GM12892 (cell line): Measurements from ENCODE around the gene AP1M2.

Experiments
- DNase-seq: peaks from one replicate; pipeline ENCODE4 v3.0.0; 2011; ENCODE audit not compliant: insufficient read length
- FAIRE-seq: peaks from 2 replicates; lab custom pipeline; 2011; peaks lifted over from hg19 to GRCh38; lab: Jason Lieb, UNC
- POLR2A ChIP-seq: IDR thresholded peaks from 2 replicates; pipeline ENCODE4 v1.6.1; 2011; ENCODE audit warnings: low read depth, low read length, control low read depth
- POLR2AphosphoS5 ChIP-seq: IDR thresholded peaks from 2 replicates; pipeline ENCODE4 v1.6.1; 2011; ENCODE audit warnings: low read depth, low read length, control low read depth
- TAF1 ChIP-seq: IDR thresholded peaks from 2 replicates; pipeline ENCODE4 v1.6.1; 2011; ENCODE audit warnings: low read depth, mild to moderate bottlenecking, control low read depth, low read length, borderline replicate concordance

The AP1M2 gene

DNA sequence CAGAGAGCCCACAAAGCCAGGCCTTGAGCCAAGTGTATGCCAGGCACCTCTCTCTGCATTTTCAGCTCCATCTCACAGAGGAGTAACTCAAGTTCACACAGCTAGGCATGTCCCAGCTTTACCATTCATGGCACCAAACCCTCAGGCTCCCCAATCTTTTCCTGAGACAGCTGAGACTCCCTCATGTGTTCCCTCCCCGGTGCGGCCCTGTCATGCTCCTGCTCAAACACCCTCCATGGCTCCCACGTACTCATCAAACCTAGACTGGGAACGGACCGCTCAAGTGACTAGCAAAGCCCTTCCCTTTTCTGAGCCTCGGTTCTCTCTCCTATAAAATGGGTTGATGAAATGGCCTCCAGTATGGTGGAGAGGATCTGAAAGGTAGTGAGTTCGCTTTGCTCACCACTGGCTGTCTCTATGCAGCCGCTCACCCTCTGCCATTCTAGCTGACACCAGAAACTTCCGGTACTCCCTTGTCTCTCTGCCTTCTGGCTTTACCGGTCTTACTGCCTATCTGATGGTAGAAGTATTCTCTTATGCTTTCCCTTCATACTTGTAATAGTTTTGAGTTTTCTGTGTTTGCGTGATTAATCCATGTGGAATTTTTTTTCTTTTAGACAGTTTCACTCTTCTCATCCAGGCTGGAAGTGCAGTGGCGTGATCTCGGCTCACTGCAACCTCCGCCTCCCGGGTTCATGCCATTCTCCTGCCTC lies 30.5 kb upstream of the AP1M2 start:
- DNase-seq, result no peak
- no peak for FAIRE-seq

DNA sequence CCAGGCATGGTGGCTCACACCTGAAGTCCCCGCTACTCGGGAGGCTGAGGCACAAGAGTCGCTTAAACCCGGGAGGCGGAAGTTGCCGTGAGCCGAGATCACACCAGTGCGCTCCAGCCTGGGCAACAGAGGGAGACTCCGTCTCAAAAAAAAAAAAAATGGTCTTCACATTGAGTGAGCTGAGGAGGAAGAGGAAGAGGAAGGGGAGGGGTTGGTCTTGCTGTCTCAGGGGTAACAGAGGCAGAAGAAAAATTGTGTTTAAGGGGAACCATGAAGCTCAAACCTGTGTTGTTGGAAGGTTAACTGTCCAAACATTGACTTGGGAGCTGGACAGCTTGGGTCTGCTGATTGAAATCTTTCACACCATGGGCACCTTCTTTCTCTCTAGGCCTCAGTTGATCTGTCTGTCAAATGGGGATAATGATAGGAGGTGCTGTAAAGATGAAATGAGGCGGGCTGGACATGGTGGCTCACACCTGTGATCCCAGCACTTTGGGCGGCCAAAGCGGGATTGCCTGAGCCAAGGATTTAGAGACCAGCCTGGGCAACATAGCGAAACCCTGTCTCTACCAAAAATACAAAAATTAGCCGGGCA lies 28.4 kb upstream of the AP1M2 start:
- no peak for FAIRE-seq
- TF ChIP-seq POLR2A (no peak), TAF1 (no peak), POLR2AphosphoS5 (no peak)
- no peak for DNase-seq

More for the DNA sequence above, 30.5 kb upstream of the AP1M2 start:
- no peak for TF ChIP-seq POLR2A

DNA sequence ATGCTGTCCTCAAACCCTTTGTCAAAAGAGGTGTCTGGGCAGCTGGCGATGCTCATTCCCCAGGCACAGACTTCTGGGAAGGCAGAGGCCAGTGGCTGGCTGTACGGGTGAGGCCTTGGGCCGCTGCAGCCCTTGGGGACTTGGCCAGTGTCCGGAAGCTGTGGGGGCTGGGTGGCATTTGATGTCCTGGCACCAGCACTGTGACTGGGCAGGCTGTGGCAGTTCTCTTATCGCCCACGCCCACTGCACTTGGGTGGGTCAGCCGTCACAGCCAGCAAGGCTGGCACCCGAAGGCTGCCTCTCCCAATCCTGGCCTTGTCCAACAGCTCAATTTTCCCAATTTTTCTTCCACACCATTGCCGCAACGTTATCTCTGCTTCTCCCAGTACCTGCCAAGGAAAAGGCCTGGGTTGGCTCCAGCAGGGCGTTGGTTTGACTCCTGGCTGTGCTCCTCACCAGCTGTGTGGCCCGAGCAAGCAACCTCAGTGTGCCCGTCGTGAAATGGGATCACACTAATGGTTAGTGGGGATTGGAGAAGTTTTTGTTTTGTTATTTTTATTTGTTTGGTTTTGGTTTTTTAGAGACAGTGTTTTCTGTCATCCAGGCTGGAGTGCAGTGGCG lies 25.5 kb upstream of the AP1M2 start:
- DNase-seq, result no peak
- TF ChIP-seq POLR2AphosphoS5 (no peak), POLR2A (no peak), TAF1 (no peak)
- no peak for FAIRE-seq

DNA sequence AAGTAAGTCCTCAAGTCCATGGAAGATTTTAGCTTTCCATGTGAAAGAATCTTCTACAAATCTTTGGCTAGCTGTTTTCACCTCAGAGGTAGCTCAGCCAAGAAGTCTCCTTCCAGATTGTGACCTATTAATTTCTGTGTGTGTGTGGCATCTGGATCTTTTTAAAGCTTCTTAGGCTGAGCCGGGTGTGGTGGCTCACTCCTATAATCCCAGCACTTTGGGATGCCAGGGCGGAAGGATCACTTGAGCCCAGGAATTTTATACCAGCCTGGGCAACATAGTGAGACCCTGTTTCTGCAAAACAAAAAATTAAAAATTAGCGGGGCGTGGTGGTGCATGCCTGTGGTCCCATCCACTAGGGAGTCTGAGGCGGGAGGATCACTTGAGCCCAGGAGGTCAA lies 24.8 kb upstream of the AP1M2 start:
- FAIRE-seq, result no peak
- DNase-seq, result no peak
- TF ChIP-seq POLR2AphosphoS5, result no peak
- TF ChIP-seq TAF1, result no peak
- no peak for TF ChIP-seq POLR2A

DNA sequence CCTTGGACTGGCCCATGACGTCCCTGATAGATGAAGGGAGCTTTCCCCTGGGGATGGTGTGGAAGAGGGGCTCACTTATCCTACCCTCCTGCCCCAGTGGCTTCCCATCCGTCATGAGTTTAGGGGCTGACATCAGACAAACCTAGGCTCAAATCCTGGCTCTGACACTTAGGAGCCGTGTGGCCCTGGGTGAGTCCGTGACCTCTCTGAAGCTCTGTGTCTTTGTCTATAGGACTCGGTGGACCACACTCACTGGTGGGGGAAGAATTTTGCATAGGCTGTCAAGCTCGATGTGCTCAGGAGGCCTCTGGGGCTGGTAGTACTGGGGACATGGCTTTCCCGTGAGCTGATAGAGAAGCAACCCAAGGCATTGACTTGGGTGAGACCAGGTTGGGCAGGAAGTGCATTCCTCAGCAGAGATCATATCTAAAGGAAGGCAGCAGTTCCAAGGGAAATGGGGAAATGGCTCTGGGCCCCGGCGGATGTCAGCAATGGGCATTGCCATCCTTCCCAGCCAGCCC lies 17.4 kb upstream of the AP1M2 start:
- no peak for TF ChIP-seq TAF1
- 0 out of 2 replicates have a peak, but pooled peaks have one; percentile 37 for TF ChIP-seq POLR2AphosphoS5
- no peak for TF ChIP-seq POLR2A
- peak; percentile 83 for FAIRE-seq
- DNase-seq, result peak; percentile 45

DNA sequence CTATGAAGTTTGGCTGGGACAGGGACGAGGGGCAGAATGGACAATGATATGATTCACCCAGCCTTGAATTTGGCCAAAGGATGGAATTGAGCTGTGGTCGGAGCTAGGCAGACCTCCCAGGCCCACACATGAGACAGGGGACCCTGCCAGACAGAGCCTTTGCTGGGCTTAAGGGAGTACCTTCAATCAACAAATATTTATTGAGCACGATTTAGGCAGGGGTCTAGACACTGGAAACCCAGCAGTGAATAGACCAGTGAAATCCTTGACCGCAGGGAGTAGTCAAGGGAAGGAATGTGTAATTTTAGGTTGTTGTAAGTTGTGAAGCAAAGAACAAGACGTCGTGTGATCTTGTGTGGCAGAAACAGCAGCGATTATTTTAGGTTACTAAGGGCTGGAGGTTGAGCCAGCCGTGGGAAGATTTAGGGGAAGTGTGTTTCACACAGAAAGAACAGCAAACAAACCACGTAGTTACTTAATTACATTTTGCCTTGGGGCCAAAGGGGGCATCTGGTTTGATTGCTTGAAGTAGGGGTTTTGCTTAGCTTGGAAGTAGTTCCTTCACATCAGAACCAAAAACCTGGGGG lies 16.9 kb upstream of the AP1M2 start:
- FAIRE-seq, result peak; percentile 89
- DNase-seq, result no peak
- no peak for TF ChIP-seq TAF1
- TF ChIP-seq POLR2A, result no peak
- TF ChIP-seq POLR2AphosphoS5, result 0 out of 2 replicates have a peak, but pooled peaks have one; percentile 36

DNA sequence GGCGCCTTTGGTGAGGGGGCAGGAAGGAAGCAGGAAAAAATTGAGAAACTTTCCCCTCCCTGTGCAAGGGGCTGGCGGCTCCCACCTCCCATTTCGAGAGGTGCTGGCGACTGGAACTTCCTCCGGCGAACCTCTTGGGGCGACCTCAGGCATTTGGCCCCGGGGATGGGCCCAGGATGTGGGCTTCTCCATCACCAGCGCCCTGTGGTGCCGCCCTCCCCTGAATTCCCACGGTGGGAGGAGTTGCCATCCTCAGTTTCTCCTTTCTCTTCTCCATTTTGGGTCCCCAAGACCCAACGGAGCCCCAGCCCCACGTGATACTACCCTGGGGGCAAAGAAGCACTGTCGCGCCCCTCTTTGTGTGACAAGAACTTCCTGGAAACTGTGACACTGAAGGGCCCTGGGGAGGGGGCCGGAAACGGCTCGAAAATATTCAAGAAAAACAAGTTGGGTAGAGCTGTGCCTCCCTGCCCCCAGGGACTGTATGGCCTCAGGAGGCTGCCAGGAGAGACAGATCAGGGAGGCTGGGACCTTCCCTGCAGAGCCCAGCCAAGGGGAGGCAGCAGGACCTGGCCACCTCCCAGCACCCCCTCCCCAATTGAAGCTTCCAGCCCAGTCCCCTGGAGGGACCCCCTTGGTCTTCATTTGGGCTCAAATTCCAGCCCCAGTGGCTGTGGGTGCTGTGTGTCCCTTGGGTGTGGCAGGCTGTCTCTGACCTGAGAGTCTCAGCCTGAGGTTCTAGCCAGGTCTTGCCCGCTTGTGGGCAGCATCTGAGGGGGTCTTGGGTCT lies 16.2 kb upstream of the AP1M2 start:
- DNase-seq (peak; percentile 46), FAIRE-seq (no peak)
- 0 out of 2 replicates have a peak, but pooled peaks have one; percentile 16 for TF ChIP-seq POLR2AphosphoS5
- peak; percentile 59; the same call in 1 of the 2 replicates for TF ChIP-seq POLR2A
- no peak for TF ChIP-seq TAF1

DNA sequence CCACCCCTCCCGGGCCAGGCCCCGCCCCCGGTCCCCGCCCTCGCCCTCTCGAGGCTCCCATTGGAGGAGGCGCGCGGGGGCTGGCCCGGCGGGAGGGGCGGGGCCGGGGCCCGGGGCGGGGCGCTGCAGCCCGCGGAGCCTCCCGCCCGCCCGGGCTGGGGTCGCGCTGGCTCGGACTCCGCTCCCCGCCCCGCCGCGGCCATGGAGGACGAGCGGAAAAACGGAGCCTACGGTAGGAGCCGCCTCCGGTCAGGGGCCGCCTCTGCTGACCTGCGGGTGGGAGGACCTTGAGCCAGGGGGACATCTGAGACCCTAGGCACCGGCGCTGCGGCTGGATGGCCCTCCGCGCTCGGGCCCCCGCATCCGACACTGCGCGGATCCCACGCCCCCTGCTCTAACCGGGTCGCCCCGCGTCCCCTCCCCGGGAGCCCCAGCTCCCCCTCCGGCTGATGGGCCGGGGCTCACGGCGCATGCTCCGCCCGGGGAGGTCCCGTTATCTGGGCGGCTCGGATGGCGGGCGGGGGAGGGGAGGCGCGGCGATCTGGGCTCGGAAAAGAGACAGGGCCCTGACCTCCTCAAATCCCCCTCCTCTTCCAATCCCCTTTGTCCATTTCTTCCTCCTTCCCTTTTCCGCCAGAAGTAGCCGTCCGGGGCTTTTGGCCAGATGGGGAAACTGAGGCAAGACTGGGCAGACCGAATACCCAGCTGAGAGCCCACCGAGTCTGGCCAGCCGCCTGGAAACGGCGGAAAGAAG lies 15.4 kb upstream of the AP1M2 start:
- 0 out of 2 replicates have a peak, but pooled peaks have one; percentile 21 for TF ChIP-seq TAF1
- no peak for TF ChIP-seq POLR2A
- TF ChIP-seq POLR2AphosphoS5, result 0 out of 2 replicates have a peak, but pooled peaks have one; percentile 23
- DNase-seq (peak; percentile 94), FAIRE-seq (peak; percentile 50)

DNA sequence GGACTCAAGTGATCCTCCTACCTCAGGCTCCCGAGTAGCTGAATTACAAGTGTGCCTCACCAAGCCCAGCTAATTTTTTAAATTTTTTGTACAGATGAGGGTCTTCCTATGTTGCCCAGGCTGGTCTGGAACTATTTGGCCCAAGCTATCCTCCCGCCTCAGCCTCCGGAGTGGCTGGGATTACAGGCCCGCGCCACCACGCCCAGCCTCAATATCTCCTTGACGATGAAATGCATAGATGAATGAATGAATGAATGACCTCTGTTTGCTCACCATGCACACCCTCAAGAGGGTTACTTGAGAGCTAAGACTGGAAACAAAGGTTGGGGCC lies 14.9 kb upstream of the AP1M2 start:
- TF ChIP-seq POLR2AphosphoS5, result no peak
- no peak for TF ChIP-seq POLR2A
- TF ChIP-seq TAF1, result no peak
- FAIRE-seq (peak; percentile 64), DNase-seq (no peak)

DNA sequence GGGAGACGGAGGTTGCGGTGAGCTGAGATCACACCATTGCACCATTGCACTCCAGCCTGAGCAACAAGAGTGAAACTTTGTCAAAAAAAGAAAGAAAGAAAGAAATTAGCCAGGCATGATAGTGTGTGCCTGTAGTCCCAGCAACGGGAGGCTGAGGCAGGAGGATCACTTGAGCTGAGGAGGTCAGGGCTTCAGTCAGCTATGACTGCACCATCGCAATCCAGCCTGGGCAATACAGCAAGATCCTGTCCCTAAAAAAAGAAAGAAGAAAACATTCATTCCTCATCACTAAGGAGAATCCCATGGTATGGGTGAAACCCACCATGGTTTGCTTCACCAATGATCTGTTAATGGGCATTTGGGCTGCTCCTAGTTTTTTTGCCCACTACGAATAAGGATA lies 13.0 kb upstream of the AP1M2 start:
- DNase-seq (no peak), FAIRE-seq (no peak)
- TF ChIP-seq TAF1, result no peak

DNA sequence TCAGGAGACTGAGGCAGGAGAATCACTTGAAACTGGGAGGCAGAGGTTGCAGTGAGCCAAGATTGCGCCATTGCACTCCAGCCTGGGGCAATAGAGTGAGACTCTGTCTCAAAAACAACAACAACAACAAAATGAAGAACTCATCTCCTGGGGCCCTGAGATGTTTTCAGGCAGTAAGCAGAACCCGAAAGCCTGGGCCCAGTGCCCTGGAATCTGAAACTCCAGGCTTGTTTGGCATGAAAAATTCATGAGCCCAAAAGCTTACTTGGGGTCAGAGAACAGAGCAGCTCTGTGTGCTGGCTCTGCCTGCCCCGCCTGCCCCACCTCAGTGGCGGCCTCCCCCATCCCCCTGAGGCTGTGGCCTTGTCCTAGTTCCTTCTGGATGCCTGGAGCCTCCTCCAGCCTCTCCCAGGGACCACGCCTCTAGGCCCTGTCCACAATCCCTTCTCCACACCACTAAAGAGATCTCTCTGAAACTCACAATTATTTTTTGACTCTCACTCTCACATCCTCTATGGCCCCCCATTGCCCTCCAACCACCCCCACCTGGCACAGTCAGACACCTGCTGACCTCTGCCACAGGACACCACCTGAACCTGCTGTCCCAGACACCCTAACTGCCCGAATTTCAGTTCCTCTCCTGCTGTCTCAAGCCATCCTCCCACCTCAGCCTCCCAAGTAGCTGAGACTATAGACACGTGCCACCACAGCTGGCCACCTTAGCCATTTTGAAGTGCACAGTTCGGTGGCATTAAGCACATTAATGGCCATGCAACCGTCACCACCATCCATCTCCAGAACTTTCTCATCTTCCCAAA lies 6.9 kb upstream of the AP1M2 start:
- DNase-seq, result no peak
- TF ChIP-seq POLR2AphosphoS5 (no peak), POLR2A (no peak), TAF1 (no peak)
- FAIRE-seq, result peak; percentile 74
